ENCODE results near the gene NPPC. TPM values are rescaled to one million over a fixed set of nuclear protein-coding genes. Genes with fewer than 3 reads are reported as not detected.

Gene NPPC
- total and polyA plus RNA-seq, 10 of the 15 experiments (the other 5 are each of a cell fraction or from before 2014, with no cell fraction given): 0.15 TPM; not detected in 9

DNA sequence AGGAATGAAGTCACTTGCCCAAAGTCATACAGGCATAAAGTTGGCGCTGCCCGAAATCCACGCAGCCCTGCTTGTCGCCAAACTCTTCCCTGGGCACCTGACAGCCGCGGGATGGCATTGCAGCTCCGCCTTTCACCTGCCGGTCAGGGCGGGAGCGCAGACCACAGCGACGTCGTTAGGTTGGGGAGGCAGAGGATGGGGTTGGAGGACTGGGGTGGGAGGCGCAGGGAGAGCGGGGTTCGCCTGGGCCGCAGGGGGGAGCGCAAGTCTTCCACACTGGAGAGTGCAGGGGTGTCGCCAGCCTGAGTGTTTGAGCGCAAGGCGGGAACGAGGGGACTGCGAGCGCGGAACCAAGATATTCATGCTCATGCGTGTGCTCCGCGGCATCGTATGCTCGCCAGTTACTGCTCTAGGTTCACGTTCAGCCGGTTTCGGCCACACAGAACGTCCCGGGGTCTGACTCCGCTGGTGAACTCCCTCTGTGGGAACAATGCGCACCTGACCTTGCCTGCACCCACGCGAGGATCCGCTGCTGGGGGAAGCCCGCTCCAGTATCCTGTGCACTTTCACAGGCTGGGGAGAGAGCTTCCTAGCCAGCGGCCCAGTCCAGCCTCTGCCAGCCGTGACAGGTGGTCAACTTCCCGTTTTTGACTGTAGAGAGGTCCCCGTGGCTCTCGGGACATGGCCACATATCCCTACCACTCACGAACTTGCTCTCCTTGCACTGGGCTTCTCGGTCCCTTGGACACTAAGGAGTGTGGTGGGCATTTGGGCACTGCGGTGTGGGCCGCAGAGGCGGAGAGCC lies 767 bp upstream of the NPPC start:
- peak overlapping the region; percentile 74; the same call in 1 of the 2 replicates for H3K4me3 ChIP-seq
- TF ChIP-seq HDAC6 (IDR thresholded peaks at IDR 0.05; ENCODE audit: unreplicated experiment) (peak; percentile 73), FOS (IDR thresholded peaks at IDR 0.05; ENCODE audit: borderline replicate concordance, extremely low read depth, insufficient read length) (no peak), RAD21 (IDR thresholded peaks at IDR 0.05; ENCODE audit: insufficient read depth, low read depth, low read length) (peak; percentile 30; the same call in 1 of the 2 replicates)
- TF ChIP-seq, protein P1, sequence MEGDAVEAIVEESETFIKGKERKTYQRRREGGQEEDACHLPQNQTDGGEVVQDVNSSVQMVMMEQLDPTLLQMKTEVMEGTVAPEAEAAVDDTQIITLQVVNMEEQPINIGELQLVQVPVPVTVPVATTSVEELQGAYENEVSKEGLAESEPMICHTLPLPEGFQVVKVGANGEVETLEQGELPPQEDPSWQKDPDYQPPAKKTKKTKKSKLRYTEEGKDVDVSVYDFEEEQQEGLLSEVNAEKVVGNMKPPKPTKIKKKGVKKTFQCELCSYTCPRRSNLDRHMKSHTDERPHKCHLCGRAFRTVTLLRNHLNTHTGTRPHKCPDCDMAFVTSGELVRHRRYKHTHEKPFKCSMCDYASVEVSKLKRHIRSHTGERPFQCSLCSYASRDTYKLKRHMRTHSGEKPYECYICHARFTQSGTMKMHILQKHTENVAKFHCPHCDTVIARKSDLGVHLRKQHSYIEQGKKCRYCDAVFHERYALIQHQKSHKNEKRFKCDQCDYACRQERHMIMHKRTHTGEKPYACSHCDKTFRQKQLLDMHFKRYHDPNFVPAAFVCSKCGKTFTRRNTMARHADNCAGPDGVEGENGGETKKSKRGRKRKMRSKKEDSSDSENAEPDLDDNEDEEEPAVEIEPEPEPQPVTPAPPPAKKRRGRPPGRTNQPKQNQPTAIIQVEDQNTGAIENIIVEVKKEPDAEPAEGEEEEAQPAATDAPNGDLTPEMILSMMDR (IDR thresholded peaks at IDR 0.05 in 2 of 3, conservative IDR thresholded peaks at IDR 0.05 in 1 of 3; ENCODE audit: control insufficient read depth in 2 of 3, extremely low read depth in 1 of 3, insufficient read depth in 1 of 3, low read depth in 3 of 3, low read length in 3 of 3): peak; percentile 5 to 23 (median 16); a peak in 2 of 6 replicates
- no TSS peak for BruUV-seq (replicated peaks)
- peaks cover 6 to 13% of the 10 kb centered on the region in 2 experiments; a peak in 3 of 4 replicates for H3K27me3 ChIP-seq (replicated peaks in 1 of 2; ENCODE audit: control insufficient read depth in 2 of 2, insufficient read depth in 2 of 2, low read length in 1 of 2)
- no peak overlapping the region for H3K27ac ChIP-seq (ENCODE audit: control insufficient read depth, insufficient read depth)
- ChIA-PET POLR2A (no interaction called here), RAD21 (ENCODE audit: unreplicated experiment) (no interaction called here), CTCF (interaction anchor here (0.7 to 1.5 kb wide), 3 partner anchors 10 to 213 kb away, joined by 3 to 5 read pairs (median 3); no protein-coding TSS in a partner anchor), SMC1A (ENCODE audit: uncharacterized antibody, unreplicated experiment) (no interaction called here)
- peak overlapping the region; percentile 98 for H3K4me2 ChIP-seq (ENCODE audit: control insufficient read depth, insufficient read depth)
- no peaks in the 10 kb centered on the region for H3K9me3 ChIP-seq (replicated peaks; ENCODE audit: control insufficient read depth, insufficient read depth, low read length)
- H3K4me1 ChIP-seq (ENCODE audit: control insufficient read depth, insufficient read depth, low read length): peaks cover 13% of the 10 kb centered on the region
- no peak overlapping the region; the same call in 1 of the 2 replicates for H2AFZ ChIP-seq (ENCODE audit: control insufficient read depth, low read depth, low read length)
- FAIRE-seq: no peak
- peak; percentile 6; the same call in 2 of the 3 replicates for ATAC-seq
- H3K79me2 ChIP-seq (ENCODE audit: control insufficient read depth, insufficient read depth, low read length): no peaks in the 10 kb centered on the region
- WGBS (ENCODE audit: insufficient coverage, insufficient replicate concordance, low lambda C conversion rate, missing lambda C conversion rate): 19% methylated on average over 48 of the region's 51 CpGs
- DNase-seq (ENCODE audit: low read depth, low spot score): no peak
- in situ Hi-C loops (cut with MboI): no loop called here
- no peak overlapping the region for H3K9ac ChIP-seq (ENCODE audit: control insufficient read depth, insufficient read depth, low read length)
- no peaks in the 10 kb centered on the region for H3K36me3 ChIP-seq (ENCODE audit: control insufficient read depth in 2 of 2, insufficient read depth in 2 of 2, low read length in 1 of 2)
- intact Hi-C loops (cut with micrococcal nuclease; ENCODE audit: unreplicated experiment): loop anchor here (5.0 to 10.0 kb wide), 2 partner anchors 368 to 515 kb away; no protein-coding TSS in a partner anchor
- H4K20me1 ChIP-seq (ENCODE audit: control insufficient read depth, insufficient read depth): no peaks in the 10 kb centered on the region
